B cell (primary cell): ENCODE measurements around the gene DRAP1. TPM values are rescaled to one million over a fixed set of nuclear protein-coding genes. Genes with fewer than 3 reads are reported as not detected.
A peak's percentile ranks its signal among the peaks of the same experiment; 100 is the strongest.

ENCODE experiments used
- ATAC-seq: fragments of 200-7000 bp; cut with Tn5 transposase; one replicate; pipeline ENCODE4 v1.10.0; 2021; ENCODE audit warnings: low read depth, mild to moderate bottlenecking, moderate number of reproducible peaks, moderate library complexity
- CTCF ChIA-PET: fragments of 350-600 bp; sonication (Branson Sonifier 250); formaldehyde crosslinking; loops from one replicate; lab custom pipeline; 2021; ENCODE audit warnings: antibody characterized with exemption, inconsistent platforms; lab: Charles Lee
- POLR2A ChIA-PET: fragments of 350-600 bp; sonication (Branson Sonifier 250); formaldehyde crosslinking; loops from one replicate; lab custom pipeline; 2021; ENCODE audit warnings: antibody characterized with exemption; lab: Charles Lee
- DNase-seq: peaks from one replicate; pipeline ENCODE4 v3.0.0; 2013
- H2AFZ ChIP-seq: 2 replicates; pipeline ENCODE4 v1.6.1; 2012; ENCODE audit warnings: mild to moderate bottlenecking, low read depth, low read length; ENCODE audit not compliant: insufficient read depth, poor library complexity, severe bottlenecking
- H3K27ac ChIP-seq, 2 donors: 1 replicate in 1 of 2; 2 replicates in 1 of 2; pipeline ENCODE4 v1.5.1; 2012 to 2013; ENCODE audit warnings: low read length in 2 of 2, mild to moderate bottlenecking in 2 of 2, moderate library complexity in 1 of 2
- H3K27me3 ChIP-seq, 4 experiments: fragments of 200-600 bp in 1 of 4; sonication (generic) in 1 of 4; replicated peaks in 1 of 4; 1 replicate in 2 of 4; 2 replicates in 2 of 4; pipeline versions ENCODE4 v1.6.1 to v1.7.0; 2013 to 2016; ENCODE audit warnings: low read length in 3 of 4, mild to moderate bottlenecking in 2 of 4, mixed read lengths in 1 of 4, moderate library complexity in 1 of 4; ENCODE audit not compliant: insufficient read depth in 4 of 4, control insufficient read depth in 3 of 4; ENCODE audit errors: control extremely low read depth in 1 of 4
- H3K36me3 ChIP-seq, 2 experiments: replicated peaks in 1 of 2; 1 replicate in 1 of 2; 2 replicates in 1 of 2; pipeline versions ENCODE4 v1.6.1 to v1.7.1; 2013; ENCODE audit warnings: low read length in 1 of 2; ENCODE audit not compliant: insufficient read depth in 2 of 2, control insufficient read depth in 1 of 2; ENCODE audit errors: control extremely low read depth in 1 of 2, extremely low read depth in 1 of 2
- H3K4me1 ChIP-seq, 2 donors: fragments of 200-600 bp in 1 of 2; sonication (generic) in 1 of 2; 1 replicate in 1 of 2; 2 replicates in 1 of 2; pipeline versions ENCODE4 v1.5.1 to v1.6.1; 2013 to 2017; ENCODE audit warnings: low read length in 2 of 2; ENCODE audit not compliant: control insufficient read depth in 2 of 2, insufficient read depth in 2 of 2
- H3K4me2 ChIP-seq: replicated peaks from 2 replicates; pipeline ENCODE3; 2012; ENCODE audit warnings: mild to moderate bottlenecking, low read depth, low read length; ENCODE audit not compliant: poor library complexity, severe bottlenecking
- H3K4me3 ChIP-seq, 5 experiments: fragments of 200-600 bp in 1 of 5; sonication (generic) in 1 of 5; 1 replicate in 3 of 5; 2 replicates in 2 of 5; pipeline versions ENCODE4 v1.5.1 to v1.7.0; 2011 to 2016; ENCODE audit warnings: low read length in 4 of 5, mild to moderate bottlenecking in 4 of 5, low read depth in 2 of 5, control low read depth in 1 of 5, moderate library complexity in 1 of 5; ENCODE audit not compliant: insufficient read depth in 1 of 5; ENCODE audit errors: control extremely low read depth in 1 of 5, extremely low read depth in 1 of 5
- H3K79me2 ChIP-seq: fragments of 200-600 bp; sonication (generic); one replicate; pipeline ENCODE4 v1.6.0; 2016; ENCODE audit warnings: low read length; ENCODE audit not compliant: control insufficient read depth, insufficient read depth
- H3K9ac ChIP-seq: fragments of 200-600 bp; sonication (generic); 2 replicates; pipeline ENCODE4 v1.6.1; 2017; ENCODE audit warnings: mild to moderate bottlenecking, low read length, moderate library complexity
- H3K9me3 ChIP-seq, 3 donors: one replicate each; pipeline versions ENCODE4 v1.6.1 to v1.7.1; 2013; ENCODE audit warnings: low read length in 2 of 3; ENCODE audit not compliant: control insufficient read depth in 2 of 3, insufficient read depth in 1 of 3; ENCODE audit errors: control extremely low read depth in 1 of 3
- H4K20me1 ChIP-seq: 2 replicates; pipeline ENCODE4 v1.6.0; 2012; ENCODE audit warnings: mild to moderate bottlenecking, low read length; ENCODE audit not compliant: insufficient read depth, control insufficient read depth, poor library complexity, severe bottlenecking
- H3K27ac Mint-ChIP-seq: one replicate; pipeline ENCODE4 v1.8.0; 2021; ENCODE audit warnings: mixed read lengths
- H3K27me3 Mint-ChIP-seq: one replicate; pipeline ENCODE4 v1.8.0; 2021; ENCODE audit warnings: mixed read lengths
- H3K4me1 Mint-ChIP-seq: one replicate; pipeline ENCODE4 v1.8.0; 2021; ENCODE audit warnings: mixed read lengths
- H3K4me3 Mint-ChIP-seq: one replicate; pipeline ENCODE4 v1.8.0; 2021; ENCODE audit warnings: mixed read lengths
- H3K9me3 Mint-ChIP-seq: one replicate; pipeline ENCODE4 v1.8.0; 2022; ENCODE audit warnings: mixed read lengths; ENCODE audit not compliant: insufficient read depth
- EZH2 ChIP-seq: IDR thresholded peaks from 2 replicates; pipeline ENCODE4 v1.6.1; 2012; ENCODE audit warnings: borderline replicate concordance, low read depth, mild to moderate bottlenecking, moderate library complexity, low read length; ENCODE audit not compliant: insufficient read depth, poor library complexity, severe bottlenecking
- WGBS: methylation state at CpG from one replicate; pipeline ENCODE4 v1.1.5; 2013; ENCODE audit warnings: missing lambda C conversion rate; ENCODE audit not compliant: insufficient coverage; 5-methylcytosine and 5-hydroxymethylcytosine counted together
- intact Hi-C: fragments of 100-400 bp; cut with micrococcal nuclease; formaldehyde crosslinking; loops from one replicate; pipeline ENCODE4 v1.10.0; 2022
- polyA plus RNA-seq: library from polyadenylated mRNA; depleted of rRNA; stranded (reverse); fragments of >200 nt; gene quantifications from 2 replicates; pipeline ENCODE4 v1.2.3, GENCODE V29; 2012
- total RNA-seq, 2 donors: library from RNA; stranded (reverse); fragments of 120-200 nt in 1 of 2; gene quantifications; 1 replicate in 1 of 2; 2 replicates in 1 of 2; pipeline versions ENCODE4 v1.2.3 to v1.2.4, GENCODE V29; 2013 to 2022
- TF ChIP-seq, protein P1 (sequence below): fragments of 200-600 bp; IDR thresholded peaks from one replicate; pipeline ENCODE4 v1.8.0; 2022; ENCODE audit warnings: antibody characterized with exemption, mild to moderate bottlenecking

DRAP1 gene
- total and polyA plus RNA-seq, 2 donors (not counting 1 experiment from before 2014, with no cell fraction given) = 71.7 to 83.9 TPM

DNA sequence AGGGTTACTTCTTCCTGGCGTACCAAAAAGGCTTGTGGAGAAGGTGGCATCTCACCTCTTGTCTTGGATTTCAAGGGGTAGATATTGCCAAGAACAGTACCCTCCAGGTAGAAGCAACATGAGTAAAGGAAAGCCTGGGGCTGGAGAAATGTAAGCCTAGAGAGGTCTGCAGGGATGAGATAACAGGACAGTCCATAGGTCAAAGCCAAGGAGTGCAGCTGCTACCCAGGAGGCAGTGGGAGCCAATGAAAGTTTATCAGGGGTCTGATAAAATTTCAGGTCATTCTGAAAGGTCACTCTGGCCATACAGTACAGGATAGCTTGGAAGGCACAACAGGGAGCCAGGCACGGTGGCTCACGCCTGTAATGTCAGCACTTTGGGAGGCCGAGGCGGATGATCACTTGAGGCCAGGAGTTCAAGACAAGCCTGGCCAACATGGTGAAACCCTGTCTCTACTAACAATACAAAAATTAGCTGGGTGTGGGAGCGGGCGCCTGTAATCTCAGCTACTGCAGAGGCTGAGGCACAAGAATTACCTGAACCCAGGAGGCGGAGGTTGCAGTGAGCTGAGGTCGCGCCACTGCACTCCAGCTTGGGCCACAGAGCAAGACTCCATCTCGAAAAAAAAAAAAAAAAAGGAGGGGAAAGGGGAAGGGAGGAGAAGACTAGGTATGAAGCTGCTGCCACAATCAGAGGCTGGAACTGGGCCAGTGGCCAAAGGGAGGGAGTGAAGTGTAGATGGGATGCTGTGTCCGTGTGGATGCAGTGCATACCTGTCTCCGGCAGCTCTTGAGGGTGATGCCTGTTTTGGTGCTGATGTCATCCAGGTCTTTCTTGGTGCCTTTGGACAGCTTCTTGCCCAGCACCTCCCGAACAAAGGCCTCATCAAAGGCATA lies 32.2 kb upstream of the DRAP1 start:
- no peak for ATAC-seq
- Histone ChIP-seq H3K9ac (peak overlapping the region; percentile 96), H2AFZ (peak overlapping the region; percentile 99), H3K4me1 (peaks cover 35 to 51% of the 10 kb centered on the region in 2 donors), H3K4me3 (peak overlapping the region; percentile 63 to 88 (median 75)), H3K4me2 (peak overlapping the region; percentile 99), H3K36me3 (peaks cover 0 to 31% of the 10 kb centered on the region in 2 experiments), H3K79me2 (peaks cover 33% of the 10 kb centered on the region), H3K27ac (peak overlapping the region; percentile 85), H3K9me3 (no peaks in the 10 kb centered on the region), H3K27me3 (no peaks in the 10 kb centered on the region), H4K20me1 (peaks cover 19% of the 10 kb centered on the region)
- H3K27ac Mint-ChIP-seq = peak overlapping the region; percentile 98
- no peaks in the 10 kb centered on the region for H3K9me3 Mint-ChIP-seq
- intact Hi-C loops = no loop called here
- no peak for TF ChIP-seq EZH2
- TF ChIP-seq, protein P1, sequence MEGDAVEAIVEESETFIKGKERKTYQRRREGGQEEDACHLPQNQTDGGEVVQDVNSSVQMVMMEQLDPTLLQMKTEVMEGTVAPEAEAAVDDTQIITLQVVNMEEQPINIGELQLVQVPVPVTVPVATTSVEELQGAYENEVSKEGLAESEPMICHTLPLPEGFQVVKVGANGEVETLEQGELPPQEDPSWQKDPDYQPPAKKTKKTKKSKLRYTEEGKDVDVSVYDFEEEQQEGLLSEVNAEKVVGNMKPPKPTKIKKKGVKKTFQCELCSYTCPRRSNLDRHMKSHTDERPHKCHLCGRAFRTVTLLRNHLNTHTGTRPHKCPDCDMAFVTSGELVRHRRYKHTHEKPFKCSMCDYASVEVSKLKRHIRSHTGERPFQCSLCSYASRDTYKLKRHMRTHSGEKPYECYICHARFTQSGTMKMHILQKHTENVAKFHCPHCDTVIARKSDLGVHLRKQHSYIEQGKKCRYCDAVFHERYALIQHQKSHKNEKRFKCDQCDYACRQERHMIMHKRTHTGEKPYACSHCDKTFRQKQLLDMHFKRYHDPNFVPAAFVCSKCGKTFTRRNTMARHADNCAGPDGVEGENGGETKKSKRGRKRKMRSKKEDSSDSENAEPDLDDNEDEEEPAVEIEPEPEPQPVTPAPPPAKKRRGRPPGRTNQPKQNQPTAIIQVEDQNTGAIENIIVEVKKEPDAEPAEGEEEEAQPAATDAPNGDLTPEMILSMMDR = no peak
- 93% methylated on average over 12 of the region's 14 CpGs for WGBS
- no peak for DNase-seq
- H3K4me1 Mint-ChIP-seq = peaks cover 54% of the 10 kb centered on the region
- POLR2A ChIA-PET = interaction anchor here (0.7 to 6.2 kb wide), 8 partner anchors 13 to 683 kb away, joined by 3 to 65 read pairs (median 10); partner anchors contain the start of genes C11orf68, CFL1, DRAP1 and FOSL1
- CTCF ChIA-PET = interaction anchor here (1.2 to 15.5 kb wide), 15 partner anchors 8 to 175 kb away, joined by 3 to 244 read pairs (median 11); partner anchors contain the start of genes CFL1, CTSW, KAT5 and MUS81
- H3K27me3 Mint-ChIP-seq = no peaks in the 10 kb centered on the region
- peak overlapping the region; percentile 98 for H3K4me3 Mint-ChIP-seq
